ENCODE data around the gene OR10H4. TPM values are rescaled to one million over a fixed set of nuclear protein-coding genes. Genes with fewer than 3 reads are reported as not detected.
A peak's percentile ranks its signal among the peaks of the same experiment; 100 is the strongest.
"Not testable (repeated sequence)": the region's sequence is repeated elsewhere in the genome, so short reads cannot be mapped to it uniquely, and the experiment has no call there.

Gene OR10H4
- total RNA-seq, 6 donors from 2014 or later: not detected

- ATAC-seq (ENCODE audit: low FRiP score in 2 of 2): no peak
- 75 to 85% methylated on average over 4 of the region's 4 CpGs for WGBS, 2 donors
- no peak for DNase-seq
- no peaks in the 10 kb centered on the region for H3K36me3 ChIP-seq
- H3K4me1 ChIP-seq: no peaks in the 10 kb centered on the region
- H3K27ac ChIP-seq: no peak overlapping the region
- peaks cover 0 to 14% (median 12%) of the 10 kb centered on the region in 4 donors for H3K9me3 ChIP-seq
- H3K27me3 ChIP-seq: no peaks in the 10 kb centered on the region
- no peak overlapping the region for H3K4me3 ChIP-seq
- no peak for TF ChIP-seq POLR2A (IDR thresholded peaks at IDR 0.05)
- TF ChIP-seq EP300 (IDR thresholded peaks at IDR 0.05): no peak
- TF ChIP-seq CTCF (IDR thresholded peaks at IDR 0.05): no peak
- TF ChIP-seq POLR2AphosphoS5 (IDR thresholded peaks at IDR 0.05): no peak
Observed at GRCh38 chr19:15919243-15919642, 29.6 kb upstream of the OR10H4 start.

GRCh38 chr19:15922021-15922420, 26.8 kb upstream of the OR10H4 start:
- Histone ChIP-seq H3K36me3 (no peaks in the 10 kb centered on the region), H3K9me3 (no peaks in the 10 kb centered on the region), H3K4me1 (no peaks in the 10 kb centered on the region), H3K27ac (no peak overlapping the region), H3K4me3 (no peak overlapping the region), H3K27me3 (no peaks in the 10 kb centered on the region)
- 50 to 77% methylated on average over 4 of the region's 4 CpGs for WGBS, 2 donors
- DNase-seq (no peak), ATAC-seq (ENCODE audit: low FRiP score in 2 of 2) (no peak)
- TF ChIP-seq EP300 (IDR thresholded peaks at IDR 0.05) (no peak), POLR2AphosphoS5 (IDR thresholded peaks at IDR 0.05) (no peak), POLR2A (IDR thresholded peaks at IDR 0.05) (no peak), CTCF (IDR thresholded peaks at IDR 0.05) (no peak)

GRCh38 chr19:15923702-15924101, 25.1 kb upstream of the OR10H4 start:
- Histone ChIP-seq H3K4me3 (no peak overlapping the region), H3K27ac (no peak overlapping the region), H3K9me3 (no peaks in the 10 kb centered on the region), H3K36me3 (no peaks in the 10 kb centered on the region), H3K27me3 (no peaks in the 10 kb centered on the region), H3K4me1 (no peaks in the 10 kb centered on the region)
- TF ChIP-seq POLR2AphosphoS5 (IDR thresholded peaks at IDR 0.05) (no peak), CTCF (IDR thresholded peaks at IDR 0.05) (no peak), POLR2A (IDR thresholded peaks at IDR 0.05) (no peak), EP300 (IDR thresholded peaks at IDR 0.05) (no peak)
- WGBS, 2 donors: 78 to 86% methylated on average over 8 of the region's 8 CpGs
- no peak for DNase-seq
- ATAC-seq (ENCODE audit: low FRiP score in 2 of 2): no peak

GRCh38 chr19:15926484-15926883, 22.3 kb upstream of the OR10H4 start:
- Histone ChIP-seq H3K4me3 (no peak overlapping the region), H3K4me1 (no peaks in the 10 kb centered on the region), H3K36me3 (no peaks in the 10 kb centered on the region), H3K9me3 (no peaks in the 10 kb centered on the region), H3K27me3 (peaks cover 0 to 6% (median 0%) of the 10 kb centered on the region in 4 donors), H3K27ac (no peak overlapping the region)
- no peak for ATAC-seq (ENCODE audit: low FRiP score in 2 of 2)
- no peak for TF ChIP-seq POLR2AphosphoS5 (IDR thresholded peaks at IDR 0.05)
- no peak for TF ChIP-seq POLR2A (IDR thresholded peaks at IDR 0.05)
- TF ChIP-seq CTCF (IDR thresholded peaks at IDR 0.05): no peak
- no peak for TF ChIP-seq EP300 (IDR thresholded peaks at IDR 0.05)
- 0 to 88% methylated on average over 1 of the region's 1 CpG for WGBS, 2 donors
- DNase-seq: no peak

- H3K27me3 ChIP-seq: peaks cover 0 to 6% (median 0%) of the 10 kb centered on the region in 4 donors
- DNase-seq: no peak
- WGBS, 2 donors: 76 to 86% methylated on average over 3 of the region's 3 CpGs
- no peak for TF ChIP-seq EP300 (IDR thresholded peaks at IDR 0.05)
- no peak for TF ChIP-seq POLR2AphosphoS5 (IDR thresholded peaks at IDR 0.05)
- TF ChIP-seq CTCF (IDR thresholded peaks at IDR 0.05): no peak
- no peak for TF ChIP-seq POLR2A (IDR thresholded peaks at IDR 0.05)
- no peak overlapping the region for H3K27ac ChIP-seq
- H3K9me3 ChIP-seq: no peaks in the 10 kb centered on the region
- no peaks in the 10 kb centered on the region for H3K4me1 ChIP-seq
- no peaks in the 10 kb centered on the region for H3K36me3 ChIP-seq
- no peak overlapping the region for H3K4me3 ChIP-seq
- ATAC-seq (ENCODE audit: low FRiP score in 2 of 2): no peak
Observed at GRCh38 chr19:15928321-15928720, 20.5 kb upstream of the OR10H4 start.

GRCh38 chr19:15933761-15934331, 15.0 kb upstream of the OR10H4 start:
- not testable (repeated sequence) for H3K4me1 ChIP-seq; ATAC-seq (ENCODE audit: low FRiP score in 2 of 2); H3K4me3 ChIP-seq; H3K27ac ChIP-seq; H3K9me3 ChIP-seq; H3K36me3 ChIP-seq; H3K27me3 ChIP-seq
- WGBS, 2 donors: 47 to 88% methylated on average over 8 to 12 of the region's 12 CpGs
- peak in 1 of 2 donors; percentile 53 for DNase-seq

All from upper lobe of left lung (tissue), 6 donors.